Measurements from ENCODE around the gene PTPRK.

DNA sequence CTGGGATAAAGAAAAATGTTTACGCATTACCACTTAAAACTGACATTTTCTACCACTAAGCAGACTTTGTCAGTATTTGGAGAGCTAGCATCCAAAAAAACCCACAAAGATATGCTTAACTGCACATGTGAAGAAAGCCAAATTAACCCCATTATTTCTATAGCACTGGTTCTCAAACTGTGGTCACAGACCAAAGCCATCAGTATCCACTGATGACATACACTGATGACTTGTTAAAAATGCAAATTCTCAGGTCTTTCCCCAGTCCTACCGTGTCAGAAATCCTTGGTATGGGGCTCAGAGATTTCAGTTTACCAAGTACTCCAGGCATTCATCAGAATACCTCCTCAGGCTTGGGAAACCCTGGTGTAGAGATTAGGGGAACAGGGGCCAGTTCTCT is 230.2 kb downstream of the PTPRK start:
- TF ChIP-seq, protein P1, sequence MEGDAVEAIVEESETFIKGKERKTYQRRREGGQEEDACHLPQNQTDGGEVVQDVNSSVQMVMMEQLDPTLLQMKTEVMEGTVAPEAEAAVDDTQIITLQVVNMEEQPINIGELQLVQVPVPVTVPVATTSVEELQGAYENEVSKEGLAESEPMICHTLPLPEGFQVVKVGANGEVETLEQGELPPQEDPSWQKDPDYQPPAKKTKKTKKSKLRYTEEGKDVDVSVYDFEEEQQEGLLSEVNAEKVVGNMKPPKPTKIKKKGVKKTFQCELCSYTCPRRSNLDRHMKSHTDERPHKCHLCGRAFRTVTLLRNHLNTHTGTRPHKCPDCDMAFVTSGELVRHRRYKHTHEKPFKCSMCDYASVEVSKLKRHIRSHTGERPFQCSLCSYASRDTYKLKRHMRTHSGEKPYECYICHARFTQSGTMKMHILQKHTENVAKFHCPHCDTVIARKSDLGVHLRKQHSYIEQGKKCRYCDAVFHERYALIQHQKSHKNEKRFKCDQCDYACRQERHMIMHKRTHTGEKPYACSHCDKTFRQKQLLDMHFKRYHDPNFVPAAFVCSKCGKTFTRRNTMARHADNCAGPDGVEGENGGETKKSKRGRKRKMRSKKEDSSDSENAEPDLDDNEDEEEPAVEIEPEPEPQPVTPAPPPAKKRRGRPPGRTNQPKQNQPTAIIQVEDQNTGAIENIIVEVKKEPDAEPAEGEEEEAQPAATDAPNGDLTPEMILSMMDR (conservative IDR thresholded peaks at IDR 0.05 in 1 of 2, IDR thresholded peaks at IDR 0.05 in 1 of 2; ENCODE audit: extremely low read depth in 1 of 2, insufficient read depth in 1 of 2, low read depth in 1 of 2, low read length in 2 of 2), result no peak
- TF ChIP-seq EZH2 (IDR thresholded peaks at IDR 0.05; ENCODE audit: borderline replicate concordance, low read length), result no peak
